GM12874 (cell line): ENCODE results near the gene KCNS1.

Source experiments
- TF ChIP-seq, protein P1 (sequence below): IDR thresholded peaks from 2 replicates; pipeline ENCODE4 v1.5.1; 2011; ENCODE audit warnings: low read depth, mild to moderate bottlenecking, control low read depth, low read length, moderate library complexity; ENCODE audit not compliant: insufficient read depth

Gene KCNS1

DNA sequence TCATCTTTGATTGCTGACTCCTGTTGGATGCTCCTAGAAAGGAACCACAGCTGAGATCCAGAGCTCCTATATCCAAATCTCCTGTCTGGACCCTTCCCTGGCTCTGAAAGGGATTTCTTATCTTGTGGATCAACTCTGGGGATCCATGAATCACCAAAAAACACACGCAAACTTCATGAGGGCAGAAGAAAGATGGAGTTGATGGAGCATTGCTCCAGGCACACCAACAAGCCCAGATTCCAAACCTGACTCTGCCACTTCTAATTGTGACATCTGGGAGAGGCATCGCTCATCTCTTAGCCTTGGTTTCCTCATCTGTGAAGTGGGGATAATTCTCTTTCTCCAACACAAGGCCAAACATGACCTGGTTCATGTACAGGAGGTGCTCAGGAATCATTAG is 6.7 kb downstream of the KCNS1 start:
- TF ChIP-seq, protein P1, sequence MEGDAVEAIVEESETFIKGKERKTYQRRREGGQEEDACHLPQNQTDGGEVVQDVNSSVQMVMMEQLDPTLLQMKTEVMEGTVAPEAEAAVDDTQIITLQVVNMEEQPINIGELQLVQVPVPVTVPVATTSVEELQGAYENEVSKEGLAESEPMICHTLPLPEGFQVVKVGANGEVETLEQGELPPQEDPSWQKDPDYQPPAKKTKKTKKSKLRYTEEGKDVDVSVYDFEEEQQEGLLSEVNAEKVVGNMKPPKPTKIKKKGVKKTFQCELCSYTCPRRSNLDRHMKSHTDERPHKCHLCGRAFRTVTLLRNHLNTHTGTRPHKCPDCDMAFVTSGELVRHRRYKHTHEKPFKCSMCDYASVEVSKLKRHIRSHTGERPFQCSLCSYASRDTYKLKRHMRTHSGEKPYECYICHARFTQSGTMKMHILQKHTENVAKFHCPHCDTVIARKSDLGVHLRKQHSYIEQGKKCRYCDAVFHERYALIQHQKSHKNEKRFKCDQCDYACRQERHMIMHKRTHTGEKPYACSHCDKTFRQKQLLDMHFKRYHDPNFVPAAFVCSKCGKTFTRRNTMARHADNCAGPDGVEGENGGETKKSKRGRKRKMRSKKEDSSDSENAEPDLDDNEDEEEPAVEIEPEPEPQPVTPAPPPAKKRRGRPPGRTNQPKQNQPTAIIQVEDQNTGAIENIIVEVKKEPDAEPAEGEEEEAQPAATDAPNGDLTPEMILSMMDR = no peak

DNA sequence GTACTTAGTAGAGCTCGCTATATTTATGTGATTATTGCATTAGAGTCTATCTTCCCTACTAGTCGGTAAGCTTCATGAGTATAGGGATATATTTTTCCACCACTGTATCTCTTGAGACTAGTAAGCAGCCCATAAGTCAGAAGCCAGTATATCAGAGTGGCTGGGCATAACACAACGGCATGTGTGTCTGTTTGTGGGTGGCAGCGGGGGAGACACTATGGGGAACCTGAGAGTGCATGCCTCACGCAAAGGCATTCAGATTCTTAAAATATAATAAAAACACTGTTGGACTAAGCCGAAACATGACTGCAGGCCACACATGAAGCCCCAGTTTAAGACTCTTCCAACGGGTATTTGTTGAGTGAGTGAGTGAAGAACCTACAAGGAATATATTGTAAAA is 8.0 kb downstream of the KCNS1 start:
- TF ChIP-seq, protein P1 = no peak

DNA sequence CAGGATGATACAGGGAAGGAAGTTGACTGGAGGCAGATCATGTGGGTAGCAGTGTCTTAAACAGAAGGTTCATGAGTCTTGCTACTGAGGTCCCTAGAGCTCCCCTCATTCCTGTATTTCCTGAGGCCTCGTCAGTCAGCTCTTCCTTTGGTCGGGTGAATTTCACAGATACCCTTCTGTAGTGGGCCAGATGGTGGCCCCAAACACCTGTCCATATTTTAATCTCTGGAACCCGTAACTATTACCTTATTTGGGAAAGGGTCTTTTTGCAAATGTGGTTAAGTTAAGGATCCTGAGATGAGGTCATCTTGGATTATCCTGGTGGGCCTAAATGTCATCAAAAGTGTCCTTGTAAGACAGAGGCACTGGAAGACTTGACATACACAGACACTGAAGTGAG is 9.6 kb downstream of the KCNS1 start:
- TF ChIP-seq, protein P1 = no peak

DNA sequence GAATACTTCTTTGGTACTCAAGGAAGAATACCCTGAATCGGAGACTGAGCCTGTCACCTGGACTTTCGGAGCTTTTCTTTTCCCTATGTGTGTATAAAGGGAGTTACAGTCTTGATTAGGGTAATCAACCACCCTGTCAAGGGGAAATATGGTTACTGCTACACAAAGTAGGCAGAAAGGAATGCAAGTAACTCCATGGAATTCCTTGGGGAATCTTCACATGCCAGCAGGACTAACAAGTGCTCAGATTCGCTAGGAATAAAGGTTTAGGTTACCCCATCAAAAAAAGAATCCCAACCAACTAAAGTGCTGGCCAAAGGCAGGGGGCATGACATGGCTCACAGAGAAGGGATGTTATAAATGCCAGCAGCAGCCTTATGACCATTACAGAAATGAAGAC is 10.4 kb downstream of the KCNS1 start:
- TF ChIP-seq, protein P1 = no peak

DNA sequence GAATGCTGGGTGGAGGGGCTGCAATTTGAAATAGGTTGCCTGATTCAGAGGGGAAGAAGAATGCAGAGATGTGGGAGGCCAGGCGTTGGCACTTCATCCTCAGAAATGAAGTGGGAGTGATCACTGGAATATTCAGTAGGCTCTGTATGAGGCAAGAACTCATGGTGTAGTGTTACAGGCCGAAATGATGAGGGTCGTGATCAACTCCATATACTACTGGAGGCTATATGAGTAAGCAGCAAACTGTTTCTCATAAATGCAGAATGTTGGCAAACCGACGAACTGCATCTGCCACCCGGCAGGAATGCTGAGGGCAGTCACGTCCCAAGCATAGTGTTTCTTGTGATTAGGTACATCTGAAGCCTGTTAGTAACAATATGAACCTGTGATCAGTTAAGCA is 12.7 kb downstream of the KCNS1 start:
- TF ChIP-seq, protein P1 = no peak

DNA sequence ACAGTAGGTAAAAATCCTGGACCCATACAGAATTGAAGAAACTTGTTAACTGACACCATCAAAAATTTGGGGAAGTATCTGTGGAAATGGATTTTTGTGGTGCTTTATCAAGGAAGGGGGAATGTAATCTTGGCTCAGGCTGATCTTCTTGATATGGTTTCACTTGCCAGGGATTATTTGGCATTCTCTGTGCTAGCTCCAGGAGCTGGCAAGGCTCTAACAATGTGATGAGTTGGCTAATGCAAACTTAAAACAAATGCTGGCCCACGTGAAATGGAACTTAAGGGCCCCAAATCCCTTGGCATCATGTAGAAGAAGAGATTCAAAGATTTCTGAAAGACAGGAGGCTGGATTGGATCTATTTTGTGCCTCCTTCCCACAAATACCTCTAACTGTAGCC is 13.1 kb downstream of the KCNS1 start:
- TF ChIP-seq, protein P1 = no peak

DNA sequence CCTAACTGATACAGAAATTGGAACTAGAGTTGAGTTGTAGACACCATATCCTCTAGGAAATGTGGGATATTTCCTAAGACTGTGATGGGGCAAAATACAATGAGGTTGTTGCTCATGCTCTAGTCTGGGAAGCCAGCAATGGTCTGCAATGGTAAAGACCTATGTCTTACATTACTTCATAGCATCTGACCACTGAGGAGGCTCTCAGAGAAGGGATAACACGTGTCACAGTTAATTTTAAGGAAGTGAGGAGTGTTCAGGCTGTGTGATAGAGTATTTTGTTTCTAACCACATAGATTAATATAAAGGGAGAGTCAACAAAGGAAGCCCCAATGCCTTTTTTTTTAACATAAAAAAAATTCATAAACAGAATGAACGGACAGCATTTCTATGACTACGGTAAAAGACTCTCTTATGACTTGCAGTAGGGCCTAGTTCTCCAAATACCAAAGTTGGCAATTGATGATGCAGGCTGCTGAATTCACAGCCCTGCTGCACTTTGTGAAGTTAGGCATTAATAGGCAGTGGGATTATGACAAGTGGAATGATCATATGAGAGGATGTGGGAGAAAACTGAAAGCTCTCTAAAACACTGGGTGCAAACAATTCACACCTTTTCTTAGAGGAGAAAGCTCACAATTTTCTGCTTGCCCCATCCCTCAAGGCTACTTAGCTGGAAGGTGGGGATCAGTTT is 13.7 kb downstream of the KCNS1 start:
- TF ChIP-seq, protein P1 = no peak
